ENCODE data around the gene SSUH2. TPM values are rescaled to one million over a fixed set of nuclear protein-coding genes. Genes with fewer than 3 reads are reported as not detected.
"Not testable (repeated sequence)": the region's sequence is repeated elsewhere in the genome, so short reads cannot be mapped to it uniquely, and the experiment has no call there.

SSUH2 gene
- total RNA-seq, 1 experiment from 2014 or later, result 0.11 TPM

DNA sequence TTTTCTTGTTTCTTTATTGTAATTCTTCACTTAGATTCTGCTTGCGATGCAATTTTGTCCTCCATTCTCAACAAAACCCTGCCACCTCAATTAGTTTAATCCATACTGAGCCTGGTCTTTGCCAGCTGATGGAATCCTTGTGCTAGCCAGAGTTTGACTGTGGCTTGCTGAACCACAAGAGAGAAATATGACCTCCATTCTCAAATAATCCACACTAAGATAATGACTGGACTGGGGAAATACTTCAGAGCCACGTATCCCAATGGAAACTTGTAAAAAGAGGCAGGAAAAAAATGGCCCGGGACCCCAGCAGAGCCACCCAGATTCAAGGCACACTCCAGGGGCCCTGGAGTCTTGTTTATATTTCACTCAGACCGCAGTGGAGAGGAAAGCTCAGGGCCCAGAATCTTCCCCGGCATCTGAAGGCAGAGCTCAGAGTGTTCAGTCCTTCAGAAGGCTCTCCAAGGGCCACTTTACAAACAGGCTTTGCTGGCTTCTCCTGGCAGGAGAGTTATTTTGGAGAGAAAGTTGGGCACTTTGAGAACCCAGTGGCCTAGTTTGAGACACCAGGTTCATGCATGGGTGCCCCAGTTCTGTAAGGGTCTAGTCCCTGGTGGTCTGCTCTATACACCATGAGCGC, 62.7 kb downstream of the SSUH2 start:
- peak; percentile 41 for DNase-seq (ENCODE audit: low read depth)

DNA sequence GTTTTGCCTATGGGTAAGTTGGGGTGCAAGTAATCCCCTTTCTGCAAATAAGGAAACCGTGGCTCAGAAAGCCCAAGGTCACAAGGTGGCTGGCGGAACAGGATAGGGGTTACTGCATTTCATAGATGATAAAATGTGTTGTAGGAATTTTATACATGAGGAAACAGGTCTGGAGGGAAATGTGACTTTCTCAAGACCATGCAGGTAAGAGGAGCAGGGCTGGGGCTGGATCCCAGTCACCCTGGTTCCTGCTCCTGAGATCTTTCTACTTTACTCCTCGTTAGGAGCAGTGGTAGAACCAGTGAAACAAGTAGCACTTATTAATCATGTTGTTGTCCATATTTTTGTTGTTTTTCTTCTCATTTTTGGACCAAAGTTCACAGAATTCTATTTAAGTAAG, 63.2 kb downstream of the SSUH2 start:
- no peak for DNase-seq (ENCODE audit: low read depth)

DNA sequence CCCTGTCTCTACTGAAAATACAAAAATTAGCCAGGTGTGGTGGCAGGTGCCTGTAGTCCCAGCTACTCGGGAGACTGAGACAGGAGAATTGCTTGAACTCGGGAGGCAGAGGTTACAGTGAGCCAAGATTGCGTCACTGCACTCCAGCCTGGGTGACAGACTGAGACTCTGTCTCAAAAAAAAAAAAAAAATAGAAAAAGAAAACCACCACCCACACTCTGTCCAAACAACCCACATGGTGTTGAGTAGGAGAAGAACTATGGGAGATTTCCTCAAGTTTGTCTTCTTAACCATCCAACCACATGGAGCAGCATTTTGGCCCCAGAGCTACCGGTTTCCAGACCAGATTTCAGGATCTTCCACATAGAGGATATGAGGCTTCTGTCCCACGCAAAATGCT, 64.2 kb downstream of the SSUH2 start:
- DNase-seq (ENCODE audit: low read depth), result not testable (repeated sequence)

DNA sequence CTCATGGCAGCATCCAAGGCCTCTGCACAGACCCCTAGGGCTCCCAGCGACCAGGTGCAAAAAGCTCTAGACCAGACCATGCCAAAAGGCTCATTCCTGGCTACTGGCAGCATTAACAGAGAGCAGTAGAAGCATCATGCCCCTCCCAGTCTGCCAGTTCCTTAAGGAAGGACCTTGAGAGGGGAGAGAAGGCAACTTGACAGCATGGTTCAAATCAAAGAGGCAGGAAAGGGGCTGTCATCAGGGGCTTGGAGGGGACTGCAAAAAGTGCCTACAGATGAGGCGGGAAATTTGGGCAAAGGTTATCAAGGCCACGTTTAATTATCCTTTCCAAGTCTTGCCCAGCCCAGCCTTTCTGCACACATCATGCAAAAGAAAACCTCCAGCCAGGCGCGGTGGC, 64.7 kb downstream of the SSUH2 start:
- DNase-seq (ENCODE audit: low read depth), result no peak

DNA sequence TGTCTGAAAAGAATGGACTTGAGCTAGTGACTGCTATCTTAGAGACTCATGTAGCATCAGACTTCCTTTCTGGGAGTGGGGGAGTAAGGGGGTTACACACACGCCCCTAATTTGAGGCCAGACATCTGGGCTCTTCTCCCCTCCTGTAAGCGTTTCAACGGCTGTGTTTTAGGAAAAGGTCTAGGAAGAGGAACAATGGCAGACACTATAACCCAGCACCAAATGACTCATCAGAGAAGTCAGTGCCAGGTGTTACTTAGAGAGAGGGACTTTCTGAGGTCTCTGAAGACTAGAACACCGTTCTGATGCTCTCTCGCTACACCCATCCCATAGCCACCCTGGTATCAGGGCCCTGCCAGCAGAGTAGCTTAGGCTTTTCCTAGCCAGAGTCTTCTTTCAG, 65.5 kb downstream of the SSUH2 start:
- no peak for DNase-seq (ENCODE audit: low read depth)

DNA sequence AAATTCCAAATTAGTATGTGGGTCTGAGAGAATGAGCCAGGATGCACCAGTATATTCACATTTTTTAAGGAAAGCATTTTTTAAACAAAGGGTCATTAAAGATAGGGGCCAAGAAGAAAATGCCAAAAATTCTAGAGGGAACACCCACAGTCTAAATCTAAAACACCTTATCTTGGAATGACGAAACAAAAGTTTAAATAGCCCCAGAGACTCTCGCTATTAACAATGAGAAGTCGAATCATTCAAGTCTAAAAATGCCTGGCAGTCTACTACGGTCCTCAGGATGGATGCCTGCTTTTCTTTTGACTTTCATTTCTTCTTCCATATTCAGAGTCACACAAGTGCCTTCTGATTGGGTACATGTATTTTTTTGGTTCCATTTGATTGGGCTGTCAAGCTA, 66.3 kb downstream of the SSUH2 start:
- DNase-seq (ENCODE audit: low read depth), result no peak

DNA sequence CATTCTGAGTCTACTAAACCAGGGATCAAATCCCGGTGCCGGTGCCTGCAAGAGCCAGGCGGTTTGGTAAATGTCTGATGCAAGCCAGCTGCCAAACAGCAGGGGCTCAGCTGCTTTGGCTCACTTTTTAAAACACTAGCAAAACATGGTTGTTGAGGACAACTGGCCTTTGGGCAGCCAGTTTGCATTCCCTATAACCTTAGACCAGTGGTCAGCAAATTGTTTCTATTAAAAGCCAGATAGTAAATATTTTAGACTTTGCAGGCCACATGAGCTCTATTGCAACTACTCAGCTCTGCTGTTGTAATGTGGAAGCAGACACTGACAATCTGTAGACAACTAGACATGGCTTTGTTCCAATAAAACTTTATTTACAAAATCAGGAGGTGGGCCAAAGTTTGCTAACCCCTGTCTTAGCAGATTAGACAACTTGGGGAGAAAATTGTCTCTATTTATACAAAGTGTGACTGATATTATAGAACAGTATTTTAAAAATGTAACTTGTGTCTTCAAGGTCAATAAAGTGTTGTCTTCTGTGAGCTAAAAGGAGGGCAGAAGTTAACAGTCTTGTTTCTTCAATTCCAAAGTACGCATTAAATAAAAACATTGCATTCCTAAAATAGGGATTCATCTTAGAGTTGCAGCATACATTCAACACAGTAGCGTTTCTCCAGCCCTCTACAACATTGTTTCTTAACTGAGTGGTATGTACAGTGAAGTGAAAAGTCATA, 67.6 kb downstream of the SSUH2 start:
- DNase-seq (ENCODE audit: low read depth), result peak; percentile 47

DNA sequence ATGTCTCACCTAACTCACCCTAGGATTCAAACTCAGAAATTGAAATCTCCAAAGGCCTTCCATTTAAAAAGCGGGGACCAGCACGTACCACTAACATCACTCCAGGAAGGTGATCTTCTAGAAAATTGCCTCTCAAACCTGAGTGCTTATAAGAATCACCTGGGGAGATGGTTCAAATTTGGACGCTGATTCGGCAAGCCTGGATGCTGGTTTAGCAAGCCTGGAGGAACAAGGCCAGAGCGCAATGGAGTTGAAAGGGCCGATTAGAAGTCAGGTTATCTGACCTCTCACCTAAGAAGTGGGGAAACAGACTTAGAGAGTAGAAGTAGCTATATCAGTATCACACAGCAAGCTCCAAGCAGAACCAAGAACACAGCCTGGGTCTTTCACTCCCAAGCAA, 68.2 kb downstream of the SSUH2 start:
- DNase-seq (ENCODE audit: low read depth), result no peak

DNA sequence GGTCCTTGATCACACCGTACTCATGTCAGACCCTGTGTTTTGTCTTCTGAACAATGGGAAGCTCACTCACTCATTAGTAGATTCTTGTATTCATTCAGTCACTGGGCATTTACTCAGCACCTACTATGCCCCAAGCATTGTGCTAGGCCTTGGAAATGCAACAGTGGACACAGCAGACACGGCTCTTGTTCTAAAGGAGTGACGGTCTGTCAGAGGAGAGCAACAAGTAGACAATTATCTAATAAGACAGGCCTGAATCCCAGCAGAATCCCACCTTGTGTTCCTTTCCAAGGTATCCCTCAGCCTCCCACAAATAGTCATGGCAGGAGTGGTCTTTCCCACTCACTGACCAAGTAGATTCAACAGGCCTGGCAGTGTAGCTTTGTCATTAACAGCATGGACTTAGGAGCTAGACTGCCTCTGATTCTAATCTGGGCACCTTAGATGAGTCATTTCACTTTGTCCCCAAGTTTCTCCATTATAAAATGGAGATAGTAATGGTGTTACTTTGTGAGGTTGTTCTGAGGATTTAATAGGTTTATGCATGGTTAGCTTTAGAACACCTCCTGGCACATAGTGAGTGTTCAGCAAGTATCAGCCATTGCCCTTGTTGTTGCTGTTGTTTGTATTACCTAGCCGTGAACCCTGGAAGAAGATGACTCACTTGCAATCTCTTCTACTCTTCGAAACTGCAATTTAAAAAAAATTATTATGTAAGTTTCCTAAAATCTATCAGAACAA, 69.1 kb downstream of the SSUH2 start:
- peak; percentile 23 for DNase-seq (ENCODE audit: low read depth)

DNA sequence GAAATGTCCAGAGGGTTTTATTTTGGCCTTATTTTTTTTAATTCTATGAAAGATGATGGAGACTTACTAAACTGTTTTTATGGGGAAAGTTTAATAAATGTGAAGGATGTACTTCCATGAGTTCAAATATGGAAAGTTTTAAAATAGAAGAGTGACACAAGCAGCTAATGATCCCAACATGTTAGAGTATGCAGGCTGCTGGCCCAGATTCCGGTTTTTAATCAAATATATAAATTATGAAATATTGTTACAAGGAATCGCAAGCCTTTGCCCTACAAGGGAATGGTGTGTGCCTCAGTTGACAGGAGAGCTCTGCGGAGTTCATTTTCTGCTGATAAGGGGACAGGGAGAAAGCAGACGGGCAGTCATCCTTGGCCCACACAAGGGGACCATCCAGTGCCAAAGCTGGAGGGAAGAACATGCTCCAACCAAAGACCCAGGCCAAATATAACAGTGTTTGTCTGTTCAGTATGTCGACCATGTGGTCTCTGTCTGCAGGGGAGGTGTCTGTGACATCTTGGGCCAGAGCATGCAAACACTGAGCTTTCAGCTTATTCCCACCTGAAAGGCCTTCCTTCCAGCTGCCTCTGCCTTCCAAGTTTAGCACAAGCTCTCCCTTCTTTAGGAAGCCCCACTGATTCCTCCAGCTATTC, 69.8 kb downstream of the SSUH2 start:
- no peak for DNase-seq (ENCODE audit: low read depth)

DNA sequence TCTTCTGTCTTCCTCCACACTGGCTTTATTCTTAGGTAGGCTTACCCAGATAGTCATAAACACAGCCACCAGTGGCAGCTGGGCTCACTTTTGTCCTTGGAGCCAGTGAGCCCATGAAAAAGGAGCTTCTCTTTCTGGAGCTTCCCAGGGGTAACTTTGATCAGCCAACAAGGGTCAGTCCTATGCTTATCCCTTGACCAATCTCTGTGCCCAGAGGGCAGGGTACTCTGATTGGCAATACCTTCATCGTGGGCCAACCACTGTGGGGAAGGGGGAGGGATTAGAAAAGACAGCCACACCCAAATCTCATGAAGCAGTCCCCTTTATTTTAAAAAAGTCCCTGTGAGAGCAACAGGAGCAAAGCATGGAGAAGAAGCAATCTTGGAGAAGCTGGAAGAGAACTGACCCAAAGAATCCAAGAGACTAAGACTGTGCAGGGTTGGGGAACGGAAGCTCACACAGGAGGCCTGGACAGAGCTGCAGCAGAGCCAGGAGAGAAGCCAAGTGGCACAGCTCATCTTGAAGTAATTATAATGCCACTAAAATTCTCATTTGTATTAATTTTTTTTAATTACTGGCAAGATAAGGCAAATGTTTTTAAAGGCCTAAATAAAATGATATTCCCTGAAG, 70.4 kb downstream of the SSUH2 start:
- no peak for DNase-seq (ENCODE audit: low read depth)

DNA sequence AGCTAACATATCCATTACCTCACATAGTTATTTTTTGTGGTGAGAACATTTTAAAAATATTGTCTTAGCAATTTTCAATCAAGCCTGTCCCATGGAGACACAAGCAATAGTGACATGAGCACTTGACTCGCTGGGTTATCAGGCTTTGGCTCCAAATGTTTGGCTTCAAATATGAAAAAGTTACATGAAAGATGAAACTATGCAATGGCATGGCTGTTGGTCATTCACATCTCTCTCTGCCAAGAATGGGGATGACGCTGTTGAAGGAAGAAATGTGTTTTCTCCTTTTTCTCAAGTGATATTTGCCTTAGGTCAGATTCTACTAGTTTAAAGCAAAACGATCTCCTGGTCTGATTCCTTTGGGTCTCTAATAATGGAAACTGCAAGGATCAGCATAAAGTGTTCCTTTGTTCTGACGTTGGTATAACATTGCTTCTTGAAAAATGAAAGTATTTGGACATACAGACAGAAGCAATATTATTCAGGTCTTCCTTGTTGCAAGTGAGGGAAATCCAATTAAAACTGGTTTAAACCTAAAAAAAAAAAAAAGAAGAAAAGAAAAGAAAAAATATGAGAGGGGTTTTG, 71.2 kb downstream of the SSUH2 start:
- DNase-seq (ENCODE audit: low read depth), result no peak

DNA sequence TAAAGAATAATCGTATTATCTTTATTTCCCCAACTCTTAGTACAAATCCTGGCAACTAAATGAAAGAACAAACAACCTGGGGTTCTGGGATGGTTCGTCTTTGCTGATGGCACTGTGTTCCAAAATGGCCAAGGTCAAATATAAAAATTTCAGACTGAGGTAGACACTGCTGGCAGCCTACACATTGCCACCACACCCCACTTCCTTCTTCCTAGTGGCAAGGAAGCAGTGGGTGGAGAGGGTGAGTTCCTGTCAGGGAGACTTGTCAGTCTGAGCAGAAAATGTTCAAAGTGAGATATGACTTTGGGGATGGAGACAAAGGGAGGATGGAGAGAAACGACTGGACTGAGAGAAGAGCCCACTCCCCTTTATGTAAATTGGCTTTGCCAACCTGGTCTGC, 73.3 kb downstream of the SSUH2 start:
- DNase-seq (ENCODE audit: low read depth), result no peak

Other genes starting within 250 kb of the SSUH2 start
- gene LMCD1, start 143.0 kb downstream of the SSUH2 start, total RNA-seq (2014; rRNA removed), result 30.3 and 31.2 TPM in 2 replicates
- 20.3 and 30.4 TPM in 2 replicates for gene CAV3, start 89.0 kb upstream of the SSUH2 start, total RNA-seq (2014; rRNA removed)
- 17.7 and 18.2 TPM in 2 replicates for gene OXTR, start 124.8 kb upstream of the SSUH2 start, total RNA-seq (2014; rRNA removed)